Activated CD4-positive, CD25-positive, alpha-beta regulatory T cell treated with anti-CD3 and anti-CD28 coated beads, Interleukin-2, amount 50 U/mL, for 24 hours (primary cell): ENCODE results near the gene COL16A1.

Source experiments
- ATAC-seq, 2 donors: fragments of 150-1000 bp; cut with Tn5 transposase; one replicate each; pipeline ENCODE4 v1.10.0; 2021; ENCODE audit warnings: mild to moderate bottlenecking in 1 of 2, moderate library complexity in 1 of 2

The COL16A1 gene

GRCh38 chr1:31663622-31664452 is 40.0 kb downstream of the COL16A1 start:
- ATAC-seq, result no peak

GRCh38 chr1:31662463-31662862 is 41.4 kb downstream of the COL16A1 start:
- no peak for ATAC-seq

- no peak for ATAC-seq
Measured at GRCh38 chr1:31661856-31662255, 42.0 kb downstream of the COL16A1 start.

- no peak for ATAC-seq
Measured at GRCh38 chr1:31660871-31661455, 42.9 kb downstream of the COL16A1 start.

GRCh38 chr1:31659889-31660288 is 43.9 kb downstream of the COL16A1 start:
- ATAC-seq, result no peak

GRCh38 chr1:31658721-31659120 is 45.1 kb downstream of the COL16A1 start:
- no peak for ATAC-seq

GRCh38 chr1:31657972-31658510 is 45.8 kb downstream of the COL16A1 start:
- ATAC-seq, result no peak

- no peak for ATAC-seq
Measured at GRCh38 chr1:31657020-31657804, 46.6 kb downstream of the COL16A1 start.

GRCh38 chr1:31655756-31656155 is 48.1 kb downstream of the COL16A1 start:
- no peak for ATAC-seq

- ATAC-seq, result no peak
Measured at GRCh38 chr1:31655104-31655503, 48.7 kb downstream of the COL16A1 start.

GRCh38 chr1:31654474-31654776 is 49.4 kb downstream of the COL16A1 start:
- no peak for ATAC-seq

GRCh38 chr1:31653717-31654473 is 49.9 kb downstream of the COL16A1 start:
- ATAC-seq, result no peak

GRCh38 chr1:31652891-31653499 is 50.8 kb downstream of the COL16A1 start:
- no peak for ATAC-seq

GRCh38 chr1:31651766-31652165 is 52.1 kb downstream of the COL16A1 start:
- no peak for ATAC-seq

GRCh38 chr1:31651089-31651420 is 52.8 kb downstream of the COL16A1 start:
- ATAC-seq, result no peak

- ATAC-seq, result no peak
Measured at GRCh38 chr1:31650161-31651088, 53.4 kb downstream of the COL16A1 start.

GRCh38 chr1:31648641-31649357 is 55.0 kb downstream of the COL16A1 start:
- ATAC-seq, result no peak

- ATAC-seq, result no peak
Measured at GRCh38 chr1:31648190-31648589, 55.6 kb downstream of the COL16A1 start.

- ATAC-seq, result no peak
Measured at GRCh38 chr1:31647106-31647505, 56.7 kb downstream of the COL16A1 start.

- no peak for ATAC-seq
Measured at GRCh38 chr1:31646259-31646960, 57.4 kb downstream of the COL16A1 start.
